Kidney glomerular epithelial cell (primary cell): ENCODE data around the gene ZNF789.
"Not testable (repeated sequence)": the region's sequence is repeated elsewhere in the genome, so short reads cannot be mapped to it uniquely, and the experiment has no call there.

Experiments used
- DNase-seq: peaks from one replicate; lab custom pipeline; 2025; lab: John Stamatoyannopoulos, UW

Gene ZNF789

DNA sequence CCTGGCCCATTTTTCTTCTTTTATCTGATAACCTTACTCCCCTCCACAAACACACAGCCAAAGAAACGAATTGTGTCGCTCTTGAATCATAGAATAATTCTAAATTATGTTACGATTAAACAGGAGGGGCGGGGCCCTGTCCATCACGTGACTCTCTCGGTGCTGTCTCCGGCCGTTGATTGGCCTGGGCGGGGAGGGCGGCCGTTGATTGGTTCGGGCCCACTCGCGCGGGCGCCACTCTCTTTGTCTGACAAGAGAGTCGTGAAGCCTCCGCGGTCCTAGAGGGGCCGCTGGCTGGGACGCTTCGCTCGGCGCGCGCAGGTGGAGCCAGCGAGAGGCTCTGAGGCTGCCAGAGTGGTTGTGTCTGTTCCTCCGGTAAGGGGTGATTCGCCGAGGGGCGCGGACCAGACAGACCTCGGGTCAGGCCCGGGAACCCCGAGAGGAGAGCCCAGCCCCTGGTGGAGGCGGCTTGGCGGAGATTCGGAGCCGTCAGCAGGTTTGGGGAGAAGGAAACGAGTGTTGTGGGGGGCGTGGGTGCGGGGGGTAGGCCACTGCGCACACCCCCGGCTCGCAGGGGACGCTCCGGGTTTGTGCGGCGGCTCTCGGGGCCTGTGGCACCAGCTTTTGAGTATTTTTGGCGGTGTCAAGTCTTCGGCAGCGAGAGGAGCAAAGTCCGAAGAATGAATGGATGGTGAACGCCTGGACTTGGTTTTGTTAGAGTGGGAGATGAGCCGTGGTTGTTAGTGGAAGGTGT lies at the start of gene ZNF789:
ZNF789 (plus strand) TSS at position 330 of the 754 bp plus-strand sequence. CDS start 3,567 bp downstream, outside the sequence.
- peak; percentile 90 for DNase-seq

DNA sequence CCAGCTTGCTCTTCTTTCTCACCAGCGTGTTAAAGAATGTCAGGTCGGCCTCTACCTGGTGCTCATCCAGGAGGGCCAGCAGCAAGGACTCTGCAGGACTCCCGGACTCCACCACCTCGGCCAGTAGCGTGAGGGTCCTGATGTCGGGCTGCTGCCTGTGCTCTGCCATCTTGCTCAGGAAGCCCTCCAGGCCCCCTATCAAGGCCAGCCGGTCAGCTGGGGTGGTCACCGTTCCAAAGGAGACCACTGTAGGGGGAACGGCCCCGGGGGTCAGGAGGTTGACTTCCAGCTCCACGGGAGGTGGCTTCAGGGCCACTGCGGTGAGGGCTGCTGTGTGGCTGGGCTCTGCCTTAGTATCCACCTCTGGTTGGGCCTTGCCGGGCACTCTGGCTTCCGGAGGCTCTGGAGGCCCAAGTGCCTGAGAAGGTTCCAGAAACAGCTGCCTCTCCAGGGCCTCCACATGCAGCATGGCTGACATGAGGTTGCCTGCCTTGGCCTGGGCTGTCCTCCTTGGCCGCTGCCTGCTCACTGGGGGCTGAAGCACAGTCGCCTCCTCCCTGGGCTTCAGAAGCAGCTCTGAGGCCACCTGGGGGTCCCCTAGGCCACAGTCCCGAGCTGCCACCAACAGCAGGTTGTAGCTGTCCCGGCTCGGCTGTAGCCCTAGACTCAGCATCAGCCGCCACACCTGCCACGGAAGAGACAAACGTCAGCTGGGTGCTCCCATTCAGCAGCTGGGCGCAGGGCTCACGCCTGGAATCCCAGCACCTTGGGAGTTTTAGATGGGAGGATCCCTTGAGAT lies 47.6 kb upstream of the ZNF789 start:
- no peak for DNase-seq

DNA sequence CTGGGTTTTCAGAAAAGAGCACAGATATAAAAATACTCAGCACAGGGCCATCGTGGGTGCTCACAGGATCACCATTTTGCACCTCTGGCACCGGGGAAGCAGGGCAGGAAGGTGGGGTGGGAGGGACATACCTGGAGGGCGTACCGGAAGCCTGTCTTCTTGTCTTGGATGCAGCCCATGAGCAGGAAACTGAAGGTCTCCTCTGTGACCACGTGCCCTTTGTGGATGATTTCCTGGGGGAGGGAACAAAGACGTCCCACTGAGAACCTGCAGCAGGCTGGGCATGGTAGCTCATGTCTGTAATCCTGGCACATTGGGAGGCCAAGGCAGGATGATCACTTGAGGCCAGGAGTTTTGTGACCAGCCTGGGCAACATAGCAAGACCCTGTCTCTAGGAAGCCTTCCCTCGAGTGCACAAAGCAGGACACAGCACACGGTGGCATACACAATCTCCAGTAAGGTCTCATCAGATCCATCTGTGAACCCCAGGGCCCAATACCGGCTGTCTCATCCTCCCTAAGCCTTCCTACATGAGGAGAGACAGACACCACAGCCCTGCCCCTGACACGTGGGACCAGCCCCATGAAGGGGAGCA lies 43.6 kb upstream of the ZNF789 start:
- DNase-seq = no peak

DNA sequence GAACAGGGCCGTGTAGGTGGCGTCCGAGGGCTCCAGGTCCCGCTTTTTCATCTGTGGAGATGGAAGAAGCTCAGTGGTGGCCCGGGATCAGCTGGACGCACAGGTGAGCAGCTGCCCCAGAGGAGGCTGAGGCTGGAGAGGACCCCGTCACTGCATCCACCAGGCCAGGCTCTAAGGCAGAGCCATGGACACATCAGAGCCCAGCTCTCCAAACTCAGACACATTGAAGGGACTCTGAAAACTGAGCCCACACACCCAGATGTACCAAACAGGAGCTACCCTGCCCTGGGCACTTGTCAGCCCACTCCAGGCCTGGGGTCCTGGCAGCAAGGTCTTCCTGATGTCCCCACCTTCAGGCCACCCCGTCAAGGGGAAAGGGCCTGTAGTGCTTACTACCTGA lies 42.9 kb upstream of the ZNF789 start:
- no peak for DNase-seq

DNA sequence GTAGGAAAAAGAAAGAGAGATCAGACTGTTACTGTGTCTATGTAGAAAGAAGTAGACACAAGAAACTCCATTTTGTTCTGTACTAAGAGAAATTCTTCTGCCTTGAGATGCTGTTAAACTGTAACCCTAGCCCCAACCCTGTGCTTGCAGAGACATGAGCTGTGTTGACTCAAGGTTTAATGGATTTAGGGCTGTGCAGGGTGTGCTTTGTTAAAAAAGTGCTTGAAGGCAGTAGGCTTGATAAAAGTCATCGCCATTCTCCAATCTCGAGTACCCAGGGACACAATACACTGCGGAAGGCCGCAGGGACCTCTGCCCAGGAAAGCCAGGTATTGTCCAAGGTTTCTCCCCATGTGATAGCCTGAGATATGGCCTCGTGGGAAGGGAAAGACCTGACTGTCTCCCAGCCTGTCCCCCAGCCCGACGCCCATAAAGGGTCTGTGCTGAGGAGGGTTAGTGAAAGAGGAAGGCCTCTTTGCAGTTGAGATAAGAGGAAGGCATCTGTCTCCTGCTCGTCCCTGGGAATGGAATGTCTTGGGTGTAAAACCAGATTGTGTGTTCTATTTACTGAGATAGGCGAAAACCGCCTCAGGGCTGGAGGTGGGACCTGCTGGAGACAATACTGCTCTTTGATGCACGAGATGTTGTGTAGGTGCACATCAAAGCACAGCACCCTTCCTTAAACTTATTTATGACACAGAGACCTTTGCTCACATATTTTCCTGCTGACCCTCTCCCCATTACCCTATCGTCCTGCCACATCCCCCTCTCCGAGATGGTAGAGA lies 40.7 kb upstream of the ZNF789 start:
- not testable (repeated sequence) for DNase-seq

DNA sequence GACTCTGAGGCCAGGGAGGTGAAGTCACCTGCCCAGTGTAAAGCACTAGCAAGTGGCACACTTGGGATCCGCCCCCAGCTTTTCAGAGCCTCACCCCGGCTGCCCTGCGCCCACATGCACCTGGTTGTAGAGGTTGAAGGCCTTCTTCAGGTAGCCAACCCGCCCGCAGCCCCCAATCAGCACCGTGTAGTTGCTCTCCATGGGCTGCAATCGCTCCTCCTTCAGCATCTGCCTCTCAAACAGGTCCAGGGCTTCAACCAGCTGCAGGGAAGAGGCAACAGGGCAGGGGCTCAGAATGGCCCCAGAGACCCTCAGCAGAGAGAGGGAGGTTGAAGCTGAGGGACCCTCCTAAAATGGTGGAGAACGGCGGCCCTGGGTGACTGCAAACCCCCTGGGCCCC lies 39.5 kb upstream of the ZNF789 start:
- no peak for DNase-seq

DNA sequence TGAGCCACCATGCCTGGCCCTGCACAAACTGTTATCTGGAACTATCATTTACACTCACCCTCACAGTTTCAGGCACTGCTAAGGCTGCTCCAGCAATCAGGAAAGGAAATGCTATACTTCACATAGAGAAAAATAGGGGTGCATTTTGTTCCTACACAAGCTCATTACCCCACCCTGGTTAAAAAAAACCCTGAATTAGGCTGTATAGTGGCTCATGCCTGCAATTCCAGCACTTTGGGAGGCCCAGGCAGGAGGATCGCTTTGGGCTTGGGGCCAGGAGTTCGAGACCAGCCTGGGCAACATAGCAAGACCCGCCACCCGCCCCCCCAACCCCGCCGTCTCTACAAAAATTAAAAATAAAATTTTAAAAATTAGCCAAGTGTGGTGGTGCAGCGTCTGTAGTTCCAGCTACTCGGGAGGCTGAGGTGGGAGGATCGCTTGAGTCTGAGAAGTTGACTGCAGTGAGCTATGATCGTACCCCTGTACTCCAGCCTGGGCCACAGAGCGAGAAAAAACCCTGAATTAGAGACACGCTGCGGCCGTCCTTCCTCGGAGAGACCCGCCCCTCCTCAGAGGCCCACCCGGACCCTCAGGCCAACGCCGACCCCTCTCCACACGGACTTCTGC lies 34.6 kb upstream of the ZNF789 start:
- no peak for DNase-seq

DNA sequence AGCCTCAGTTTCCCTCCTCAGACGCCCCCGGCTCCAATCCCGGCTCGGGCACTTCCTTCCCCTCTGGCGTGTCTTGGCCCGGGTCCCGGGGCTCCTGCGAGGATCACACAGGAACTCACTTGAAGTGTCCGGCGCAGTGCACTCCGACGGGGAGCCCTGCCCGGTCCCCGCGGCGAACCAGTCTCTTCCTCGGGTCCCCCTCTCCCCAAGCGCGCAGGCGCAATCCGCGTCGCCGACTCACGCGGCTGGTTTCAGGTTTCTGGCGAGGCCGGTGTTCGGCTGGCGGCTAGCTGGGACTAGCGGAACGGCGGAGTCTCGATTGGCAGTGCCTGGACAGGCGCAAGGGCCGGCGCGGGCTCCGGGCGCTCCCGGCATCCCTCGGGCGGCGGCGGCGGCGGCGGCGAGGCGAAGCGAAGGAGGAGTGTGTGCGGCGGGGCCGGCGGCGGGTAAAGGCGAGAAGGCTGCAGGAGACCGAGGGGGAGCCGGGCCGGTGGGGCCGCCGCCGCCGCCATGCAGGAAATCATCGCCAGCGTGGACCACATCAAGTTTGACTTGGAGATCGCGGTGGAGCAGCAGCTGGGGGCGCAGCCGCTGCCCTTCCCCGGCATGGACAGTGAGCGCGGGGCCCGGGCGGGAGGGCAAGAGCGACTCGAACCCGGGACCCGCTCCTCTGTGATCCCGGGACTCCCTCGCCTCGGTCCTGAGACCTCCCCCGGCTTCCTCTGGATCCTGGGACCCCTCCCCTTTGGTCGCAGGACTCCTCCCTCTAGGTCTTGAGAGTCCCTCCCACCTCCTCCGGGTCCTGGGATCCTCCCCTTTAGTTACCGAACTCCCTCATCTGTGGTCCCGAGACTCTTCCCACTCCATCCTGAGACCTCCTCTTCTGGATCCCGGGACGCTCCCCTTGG lies 33.9 kb upstream of the ZNF789 start, which contains the start of the genes CPSF4 and PTCD1:
CPSF4 (plus strand) TSS at position 371 of the 908 bp plus-strand sequence; CDS start at position 511, 140 bp downstream.
PTCD1 (minus strand) TSS at position 226 of the 908 bp plus-strand sequence. CDS start 3,556 bp downstream, outside the sequence.
- DNase-seq = peak; percentile 88

DNA sequence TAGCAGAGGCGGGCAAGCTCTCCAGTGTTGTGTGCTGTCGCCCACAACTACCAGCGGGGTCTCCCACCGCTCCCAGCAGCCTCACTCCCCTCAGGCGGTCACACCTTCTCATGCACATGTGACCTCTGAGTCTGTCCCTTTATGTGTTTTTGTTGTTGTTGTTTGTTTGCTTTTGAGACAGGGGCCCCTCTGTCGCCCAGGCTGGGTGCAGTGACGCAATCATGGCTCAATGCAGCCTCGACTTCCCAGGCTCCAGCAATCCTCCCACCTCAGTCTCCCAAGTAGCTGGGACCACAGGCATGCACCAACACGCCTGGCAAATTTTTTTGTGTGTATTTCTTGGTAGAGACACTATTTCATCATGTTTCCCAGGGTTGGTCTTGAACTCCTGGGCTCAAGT lies 32.5 kb upstream of the ZNF789 start:
- DNase-seq = no peak

DNA sequence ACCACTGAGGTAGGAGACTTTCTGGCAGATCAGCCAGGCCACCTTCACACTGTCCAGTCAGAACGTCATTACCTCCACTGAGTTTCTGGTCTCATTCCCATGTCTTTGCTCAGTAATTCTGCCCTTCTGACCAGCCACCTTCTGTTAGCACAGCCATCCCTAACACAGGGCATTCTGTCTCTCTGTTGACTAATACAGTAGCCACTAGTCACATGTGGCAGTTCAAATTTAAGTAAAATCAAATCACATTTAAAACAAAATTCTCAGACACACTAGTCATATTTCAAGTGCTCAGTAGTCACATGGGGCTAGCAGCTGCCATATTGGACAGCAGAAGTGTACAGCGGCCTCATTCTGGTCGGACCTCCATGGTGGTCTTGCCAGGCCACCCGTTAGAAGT lies 26.6 kb upstream of the ZNF789 start:
- no peak for DNase-seq

DNA sequence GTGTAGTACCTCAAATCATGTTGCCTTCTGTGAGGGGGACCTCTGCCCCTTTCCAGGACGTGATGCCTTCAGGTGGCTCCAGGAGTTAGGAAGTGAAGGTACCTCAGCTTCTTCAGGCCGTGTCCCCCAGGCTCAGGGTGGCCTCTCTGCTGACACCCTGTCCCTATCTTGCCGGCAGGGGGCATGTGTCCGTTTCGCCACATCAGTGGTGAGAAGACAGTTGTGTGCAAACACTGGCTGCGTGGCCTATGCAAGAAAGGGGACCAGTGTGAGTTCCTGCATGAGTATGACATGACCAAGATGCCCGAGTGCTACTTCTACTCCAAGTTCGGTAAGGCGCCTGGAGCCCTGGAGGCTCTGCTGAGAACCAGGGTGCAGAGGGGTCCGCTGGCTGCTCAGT lies 24.7 kb upstream of the ZNF789 start:
- no peak for DNase-seq

DNA sequence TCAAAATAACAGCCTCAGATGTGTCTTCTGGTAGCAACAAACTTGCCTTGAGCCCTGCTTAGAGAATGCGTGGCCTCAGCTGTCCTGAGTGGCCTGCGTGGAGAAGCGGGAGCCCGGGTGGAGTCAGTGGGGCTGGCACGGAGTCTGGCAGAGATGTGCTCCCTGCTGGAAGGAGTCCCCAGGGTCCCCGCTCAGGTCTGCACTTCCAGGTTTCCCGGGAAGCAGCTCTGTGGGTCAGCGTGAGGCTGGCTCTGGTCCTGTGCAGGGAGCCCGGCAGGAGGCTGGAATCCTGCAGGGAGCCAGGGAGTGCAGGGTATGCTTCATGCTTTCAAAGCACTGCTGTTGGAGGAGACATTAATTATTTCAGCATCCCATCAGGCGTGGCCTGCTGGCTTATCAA lies 23.8 kb upstream of the ZNF789 start:
- no peak for DNase-seq

DNA sequence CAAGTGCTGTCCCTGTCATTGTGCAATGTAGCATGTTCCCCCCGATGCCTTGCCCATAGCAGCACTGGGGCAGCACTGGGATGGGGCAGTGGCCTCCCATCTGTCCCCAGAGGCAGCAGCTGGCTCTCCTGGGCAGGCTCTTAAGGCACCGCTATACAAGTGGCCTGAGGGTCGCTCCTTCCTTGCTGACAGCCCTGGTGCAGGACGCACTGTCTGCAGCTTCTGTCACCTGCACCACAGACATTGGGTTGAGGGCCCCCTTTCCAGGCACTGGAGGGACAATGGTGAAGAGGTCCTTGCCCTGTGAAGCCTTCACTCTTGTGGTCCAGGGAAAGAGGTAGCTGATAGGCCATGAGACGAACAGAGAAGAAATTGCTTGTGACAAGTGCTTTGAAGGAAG lies 23.4 kb upstream of the ZNF789 start:
- no peak for DNase-seq

DNA sequence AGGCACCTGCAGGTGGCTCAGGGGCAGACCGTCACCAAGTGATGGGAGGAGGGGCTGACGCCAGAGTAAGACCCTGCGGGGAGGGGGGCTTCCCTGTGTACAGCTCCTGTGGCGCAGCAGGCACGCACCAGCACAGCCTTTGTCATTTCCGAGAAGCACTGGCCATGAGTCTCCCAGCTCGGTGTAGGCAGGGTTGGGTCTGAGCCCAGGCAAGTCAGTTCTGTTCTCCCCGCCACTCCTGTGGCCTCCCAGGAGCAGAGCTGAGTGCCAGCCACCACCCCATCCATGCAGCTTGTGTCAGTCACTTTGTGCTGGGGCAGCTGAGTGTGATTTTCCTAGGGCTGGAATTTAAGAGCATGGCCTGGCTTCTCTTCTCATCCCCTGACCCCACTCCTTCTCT lies 20.8 kb upstream of the ZNF789 start:
- DNase-seq = no peak

DNA sequence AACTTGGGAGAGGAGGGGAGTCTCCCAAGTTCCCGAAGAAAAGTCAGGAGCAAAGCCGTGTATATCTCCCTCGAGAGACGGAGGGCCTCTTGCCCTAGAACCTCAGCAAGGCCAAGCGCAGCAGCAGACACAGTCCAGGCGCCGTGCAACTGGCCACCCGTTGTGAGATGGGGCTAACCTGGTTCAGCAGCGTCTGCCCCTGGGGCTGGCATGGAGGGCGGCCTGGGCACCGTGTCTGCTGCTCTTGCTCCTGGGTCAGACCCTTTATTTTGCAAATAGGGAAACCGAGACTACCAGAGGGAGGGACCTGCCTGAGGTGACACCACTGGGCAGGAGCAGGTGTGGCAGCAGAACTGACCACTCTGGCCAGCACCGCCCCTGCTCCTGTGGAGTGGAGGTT lies 20.1 kb upstream of the ZNF789 start:
- no peak for DNase-seq

DNA sequence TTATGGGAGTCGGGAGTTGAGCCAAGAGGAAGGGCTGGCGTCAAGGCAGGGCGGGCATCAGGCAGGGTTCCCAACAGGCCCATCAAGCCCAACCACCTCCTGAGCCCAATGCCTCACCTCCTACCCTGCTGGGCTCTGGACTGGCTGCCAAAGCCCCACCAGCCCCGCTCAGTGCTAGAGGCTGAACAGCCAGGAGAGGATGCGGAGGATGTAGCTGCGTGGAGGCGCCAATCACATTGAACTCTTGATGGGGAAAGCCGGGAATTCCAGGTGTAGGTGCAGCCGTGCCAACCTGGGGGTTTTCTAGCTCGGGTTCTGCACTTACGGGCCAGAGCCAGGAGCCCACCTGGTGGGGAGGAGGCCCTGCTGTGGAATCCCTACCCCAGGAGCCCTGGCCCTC lies 19.6 kb upstream of the ZNF789 start:
- no peak for DNase-seq

DNA sequence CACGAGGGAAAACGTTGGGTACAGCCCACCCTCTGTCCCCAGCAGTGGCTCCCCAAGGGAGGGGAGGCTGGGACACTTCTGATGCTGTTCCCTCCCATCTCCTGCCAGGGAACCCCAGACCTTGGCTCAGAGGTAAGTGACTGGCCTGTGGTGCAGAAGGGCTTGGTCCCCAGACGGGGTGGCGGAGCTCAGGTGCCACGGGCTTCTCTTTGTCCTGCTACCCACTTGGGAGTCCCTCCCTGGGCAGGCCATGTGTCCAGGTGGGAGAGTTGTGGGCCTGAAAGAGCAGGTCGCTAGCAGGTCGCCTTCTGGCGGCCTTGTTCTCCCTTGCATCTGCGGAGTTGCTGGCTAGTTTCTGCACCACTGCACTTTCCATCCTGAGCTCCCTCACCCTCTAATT lies 16.8 kb upstream of the ZNF789 start:
- no peak for DNase-seq

DNA sequence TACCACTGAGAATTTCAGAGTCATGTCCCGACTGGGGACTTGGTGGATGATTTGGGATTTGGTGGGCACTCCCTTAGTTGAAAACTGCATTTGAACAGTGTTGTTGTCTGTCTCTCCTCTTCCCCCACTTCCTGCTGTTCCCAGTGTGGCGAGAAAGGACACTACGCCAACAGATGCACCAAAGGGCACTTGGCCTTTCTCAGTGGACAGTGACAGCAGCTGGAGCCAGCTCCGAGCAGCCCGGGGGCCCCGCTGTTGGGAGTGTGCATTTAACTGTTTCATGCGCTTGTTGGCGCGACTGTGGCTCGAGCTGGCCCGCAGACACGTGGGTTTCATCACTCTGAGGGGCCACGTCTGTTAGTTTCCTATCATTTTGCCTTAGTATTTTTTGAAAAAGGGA lies 16.4 kb upstream of the ZNF789 start:
- DNase-seq = no peak

DNA sequence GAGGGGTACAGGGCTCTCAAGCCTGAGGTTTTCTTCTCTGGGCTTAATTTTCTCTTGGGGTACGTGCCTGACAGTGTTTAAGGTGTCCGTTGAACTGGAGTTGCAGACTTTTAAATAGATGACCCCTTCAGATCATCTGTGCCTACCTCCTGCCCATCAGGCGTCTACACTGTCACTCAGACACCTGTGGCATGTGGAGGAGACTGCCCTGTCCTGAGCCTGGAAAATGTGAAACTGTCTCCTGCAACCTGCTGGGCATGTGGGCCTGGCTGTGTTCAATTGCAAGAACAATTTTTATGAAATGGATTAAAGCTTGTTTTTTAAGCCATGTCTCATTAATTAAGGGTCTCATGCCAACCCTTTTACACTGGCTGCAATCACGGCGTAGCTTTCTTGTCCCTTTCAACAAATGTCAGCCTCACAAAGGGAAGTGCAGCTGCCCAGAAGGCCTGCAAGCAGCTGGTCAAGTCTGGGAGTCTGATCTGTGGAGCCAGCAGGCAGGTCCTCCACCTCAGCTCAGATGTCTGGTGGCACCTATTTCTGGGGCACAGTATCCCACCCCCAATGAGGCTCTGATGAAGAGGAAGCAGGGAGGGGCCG lies 15.5 kb upstream of the ZNF789 start:
- no peak for DNase-seq
